Panc1 (cell line): ENCODE results near the gene CHID1. TPM values are rescaled to one million over a fixed set of nuclear protein-coding genes. Genes with fewer than 3 reads are reported as not detected.

Experiments
- ATAC-seq: fragments of 200-7000 bp; cut with Tn5 transposase; 2 replicates; pipeline ENCODE4 v1.9.1; 2020; ENCODE audit warnings: mild to moderate bottlenecking, moderate library complexity
- BruUV-seq: library from RNA; stranded (reverse); fragments of 400-500 nt; replicated peaks from 2 replicates; lab custom pipeline; 2021; lab: Mats Ljungman, UMichigan
- CTCF ChIA-PET: fragments of 300-600 bp; sonication (Branson Sonifier 250); formaldehyde crosslinking; loops from one replicate; lab custom pipeline; 2022; ENCODE audit warnings: antibody characterized with exemption; lab: Charles Lee
- POLR2A ChIA-PET: fragments of 300-600 bp; sonication (Branson Sonifier 250); formaldehyde crosslinking; loops from one replicate; lab custom pipeline; 2022; ENCODE audit warnings: antibody characterized with exemption; lab: Charles Lee
- DNase-seq: peaks from one replicate; pipeline ENCODE4 v3.0.0-alpha.2; 2010; ENCODE audit warnings: low read depth, low spot score
- H3K27ac ChIP-seq: 2 replicates; pipeline ENCODE4 v1.5.1; 2011; ENCODE audit warnings: mild to moderate bottlenecking, low read length, inconsistent platforms
- H3K27me3 ChIP-seq: fragments of 200-500 bp; sonication (Bioruptor generic); 2 replicates; pipeline ENCODE4 v1.6.0; 2014; ENCODE audit warnings: low read length, inconsistent platforms; ENCODE audit not compliant: control insufficient read depth, insufficient read depth
- H3K36me3 ChIP-seq: fragments of 200-500 bp; sonication (Bioruptor generic); 2 replicates; pipeline ENCODE4 v1.5.1; 2014; ENCODE audit warnings: inconsistent platforms, mild to moderate bottlenecking, low read length, moderate library complexity; ENCODE audit not compliant: control insufficient read depth, insufficient read depth
- H3K4me1 ChIP-seq: 2 replicates; pipeline ENCODE4 v1.5.1; 2011; ENCODE audit warnings: inconsistent platforms, mild to moderate bottlenecking, low read length, moderate library complexity; ENCODE audit not compliant: control insufficient read depth, insufficient read depth
- H3K4me3 ChIP-seq, 2 experiments: 2 replicates each; pipeline ENCODE4 v1.5.1; 2011 to 2012; ENCODE audit warnings: low read depth in 2 of 2, low read length in 2 of 2, mild to moderate bottlenecking in 2 of 2, inconsistent platforms in 1 of 2, moderate library complexity in 1 of 2
- H3K9me3 ChIP-seq: fragments of 200-500 bp; sonication (Bioruptor generic); 2 replicates; pipeline ENCODE4 v1.5.1; 2014; ENCODE audit warnings: low read depth, mild to moderate bottlenecking, inconsistent platforms, low read length, moderate library complexity; ENCODE audit not compliant: control insufficient read depth, insufficient read depth
- POLR2AphosphoS5 ChIP-seq: IDR thresholded peaks from 2 replicates; pipeline ENCODE4 v1.6.1; 2012; ENCODE audit warnings: mild to moderate bottlenecking, low read depth, low read length, moderate library complexity
- SIN3A ChIP-seq: IDR thresholded peaks from 2 replicates; pipeline ENCODE4 v1.6.1; 2012; ENCODE audit warnings: low read depth, mild to moderate bottlenecking, low read length, moderate library complexity, borderline replicate concordance; ENCODE audit not compliant: insufficient read depth
- TCF7L2 ChIP-seq: IDR thresholded peaks from 2 replicates; pipeline ENCODE4 v1.6.1; 2011; ENCODE audit warnings: mild to moderate bottlenecking, low read depth, low read length, inconsistent platforms
- in situ Hi-C: cut with HindIII; loops from 2 replicates; pipeline ENCODE4 v1.10.0; 2016; ENCODE audit warnings: low sequenced_read_pairs, low pct_unique_long_range_greater_than_20kb
- intact Hi-C: fragments of 100-400 bp; cut with micrococcal nuclease; formaldehyde crosslinking; loops from one replicate; pipeline ENCODE4 v1.10.0; 2022; ENCODE audit not compliant: unreplicated experiment
- total RNA-seq: library from RNA; stranded (reverse); gene quantifications from one replicate; pipeline ENCODE4 v1.2.1, GENCODE V29; 2021; ENCODE audit not compliant: unreplicated experiment
- TF ChIP-seq, protein P1 (sequence below): fragments of 450-650 bp; IDR thresholded peaks from 2 replicates; pipeline ENCODE4 v1.5.1; 2017; ENCODE audit warnings: mild to moderate bottlenecking
- TF ChIP-seq, protein P2 (sequence below), 2 experiments: IDR thresholded peaks; 2 replicates each; pipeline ENCODE4 v1.6.1; 2011 to 2012; ENCODE audit warnings: low read depth in 2 of 2, control low read depth in 1 of 2, low read length in 1 of 2, mild to moderate bottlenecking in 1 of 2, moderate library complexity in 1 of 2; ENCODE audit not compliant: insufficient read depth in 1 of 2

Gene CHID1
- total RNA-seq, 1 experiment from 2014 or later, result 224 TPM

DNA sequence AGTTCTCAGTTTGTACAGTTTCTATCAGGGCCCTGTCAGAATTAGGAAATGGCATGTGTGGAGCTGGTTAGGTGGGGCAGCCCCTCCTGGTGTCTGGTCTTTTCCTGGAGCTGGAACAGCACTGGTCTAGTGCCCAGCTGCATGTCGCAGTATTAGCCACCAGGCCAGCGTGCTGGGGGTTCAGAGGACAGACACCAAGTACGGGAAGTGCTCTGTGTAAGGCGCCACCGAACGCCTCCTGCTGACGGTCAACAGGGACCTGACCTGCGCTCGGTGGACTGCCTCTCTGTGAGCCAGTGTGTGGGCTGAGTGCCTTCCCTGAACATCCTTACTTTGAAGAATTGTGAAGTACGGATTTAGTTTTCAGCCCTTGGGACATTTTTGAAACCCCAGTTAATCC lies 49.0 kb upstream of the CHID1 start:
- TF ChIP-seq POLR2AphosphoS5 (no peak), SIN3A (no peak), TCF7L2 (no peak)
- TF ChIP-seq, protein P1, sequence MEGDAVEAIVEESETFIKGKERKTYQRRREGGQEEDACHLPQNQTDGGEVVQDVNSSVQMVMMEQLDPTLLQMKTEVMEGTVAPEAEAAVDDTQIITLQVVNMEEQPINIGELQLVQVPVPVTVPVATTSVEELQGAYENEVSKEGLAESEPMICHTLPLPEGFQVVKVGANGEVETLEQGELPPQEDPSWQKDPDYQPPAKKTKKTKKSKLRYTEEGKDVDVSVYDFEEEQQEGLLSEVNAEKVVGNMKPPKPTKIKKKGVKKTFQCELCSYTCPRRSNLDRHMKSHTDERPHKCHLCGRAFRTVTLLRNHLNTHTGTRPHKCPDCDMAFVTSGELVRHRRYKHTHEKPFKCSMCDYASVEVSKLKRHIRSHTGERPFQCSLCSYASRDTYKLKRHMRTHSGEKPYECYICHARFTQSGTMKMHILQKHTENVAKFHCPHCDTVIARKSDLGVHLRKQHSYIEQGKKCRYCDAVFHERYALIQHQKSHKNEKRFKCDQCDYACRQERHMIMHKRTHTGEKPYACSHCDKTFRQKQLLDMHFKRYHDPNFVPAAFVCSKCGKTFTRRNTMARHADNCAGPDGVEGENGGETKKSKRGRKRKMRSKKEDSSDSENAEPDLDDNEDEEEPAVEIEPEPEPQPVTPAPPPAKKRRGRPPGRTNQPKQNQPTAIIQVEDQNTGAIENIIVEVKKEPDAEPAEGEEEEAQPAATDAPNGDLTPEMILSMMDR, result no peak
- TF ChIP-seq, protein P2, sequence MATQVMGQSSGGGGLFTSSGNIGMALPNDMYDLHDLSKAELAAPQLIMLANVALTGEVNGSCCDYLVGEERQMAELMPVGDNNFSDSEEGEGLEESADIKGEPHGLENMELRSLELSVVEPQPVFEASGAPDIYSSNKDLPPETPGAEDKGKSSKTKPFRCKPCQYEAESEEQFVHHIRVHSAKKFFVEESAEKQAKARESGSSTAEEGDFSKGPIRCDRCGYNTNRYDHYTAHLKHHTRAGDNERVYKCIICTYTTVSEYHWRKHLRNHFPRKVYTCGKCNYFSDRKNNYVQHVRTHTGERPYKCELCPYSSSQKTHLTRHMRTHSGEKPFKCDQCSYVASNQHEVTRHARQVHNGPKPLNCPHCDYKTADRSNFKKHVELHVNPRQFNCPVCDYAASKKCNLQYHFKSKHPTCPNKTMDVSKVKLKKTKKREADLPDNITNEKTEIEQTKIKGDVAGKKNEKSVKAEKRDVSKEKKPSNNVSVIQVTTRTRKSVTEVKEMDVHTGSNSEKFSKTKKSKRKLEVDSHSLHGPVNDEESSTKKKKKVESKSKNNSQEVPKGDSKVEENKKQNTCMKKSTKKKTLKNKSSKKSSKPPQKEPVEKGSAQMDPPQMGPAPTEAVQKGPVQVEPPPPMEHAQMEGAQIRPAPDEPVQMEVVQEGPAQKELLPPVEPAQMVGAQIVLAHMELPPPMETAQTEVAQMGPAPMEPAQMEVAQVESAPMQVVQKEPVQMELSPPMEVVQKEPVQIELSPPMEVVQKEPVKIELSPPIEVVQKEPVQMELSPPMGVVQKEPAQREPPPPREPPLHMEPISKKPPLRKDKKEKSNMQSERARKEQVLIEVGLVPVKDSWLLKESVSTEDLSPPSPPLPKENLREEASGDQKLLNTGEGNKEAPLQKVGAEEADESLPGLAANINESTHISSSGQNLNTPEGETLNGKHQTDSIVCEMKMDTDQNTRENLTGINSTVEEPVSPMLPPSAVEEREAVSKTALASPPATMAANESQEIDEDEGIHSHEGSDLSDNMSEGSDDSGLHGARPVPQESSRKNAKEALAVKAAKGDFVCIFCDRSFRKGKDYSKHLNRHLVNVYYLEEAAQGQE (IDR thresholded peaks at IDR 0.05; ENCODE audit: insufficient read depth in 1 of 2, low read depth in 2 of 2, low read length in 1 of 2), result no peak
- POLR2A ChIA-PET, result interaction anchor here (0.9 kb wide), 1 partner anchor 13 kb away, joined by 3 read pairs; no protein-coding TSS in a partner anchor
- H3K36me3 ChIP-seq, result peaks cover 5% of the 10 kb centered on the region
- no peaks in the 10 kb centered on the region for H3K27me3 ChIP-seq
- in situ Hi-C loops, result no loop called here
- no peak overlapping the region for H3K27ac ChIP-seq
- intact Hi-C loops, result no loop called here
- H3K4me1 ChIP-seq, result peaks cover 2% of the 10 kb centered on the region; the same call in 1 of the 2 replicates
- ATAC-seq (no peak), DNase-seq (no peak)
- no peaks in the 10 kb centered on the region for H3K9me3 ChIP-seq
- no peak overlapping the region for H3K4me3 ChIP-seq
- CTCF ChIA-PET, result no interaction called here
- no TSS peak for BruUV-seq

DNA sequence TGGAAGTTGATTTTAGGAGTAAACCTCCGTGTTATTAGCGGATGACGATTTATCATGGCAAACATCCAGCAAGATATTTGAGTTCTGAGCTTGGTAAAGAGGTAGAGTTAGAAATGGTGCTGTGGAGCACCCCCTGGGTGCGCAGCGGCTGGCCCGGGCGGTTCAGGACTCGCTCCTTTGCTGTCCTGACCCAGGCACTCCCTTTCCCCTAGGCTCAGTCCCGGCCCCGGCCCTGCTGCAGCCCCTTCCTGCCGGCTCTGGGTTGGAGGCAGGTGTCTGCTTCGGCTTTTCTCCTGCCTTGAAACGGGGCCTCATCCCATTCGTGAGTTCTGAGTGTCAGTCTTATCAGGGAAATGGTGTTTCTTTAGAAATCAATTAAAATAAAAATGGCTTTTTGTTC lies 48.4 kb upstream of the CHID1 start:
- DNase-seq, result no peak
- H3K27ac ChIP-seq, result no peak overlapping the region
- in situ Hi-C loops, result no loop called here
- POLR2A ChIA-PET, result interaction anchor here (0.9 kb wide), 1 partner anchor 13 kb away, joined by 3 read pairs; no protein-coding TSS in a partner anchor
- H3K4me3 ChIP-seq, result no peak overlapping the region
- peaks cover 3% of the 10 kb centered on the region; the same call in 1 of the 2 replicates for H3K4me1 ChIP-seq
- no peaks in the 10 kb centered on the region for H3K9me3 ChIP-seq
- CTCF ChIA-PET, result no interaction called here
- intact Hi-C loops, result no loop called here
- TF ChIP-seq, protein P2 (IDR thresholded peaks at IDR 0.05; ENCODE audit: insufficient read depth in 1 of 2, low read depth in 2 of 2, low read length in 1 of 2), result no peak
- TF ChIP-seq POLR2AphosphoS5, result no peak
- no peak for TF ChIP-seq SIN3A
- TF ChIP-seq, protein P1, result no peak
- no peaks in the 10 kb centered on the region for H3K27me3 ChIP-seq
- peaks cover 5% of the 10 kb centered on the region for H3K36me3 ChIP-seq
- no peak for ATAC-seq
- no TSS peak for BruUV-seq
